GM23338 (cell line): ENCODE data around the gene HOXD9. TPM values are rescaled to one million over a fixed set of nuclear protein-coding genes. Genes with fewer than 3 reads are reported as not detected.

ENCODE experiments used
- EZH2 ChIP-seq: fragments of 200-600 bp; sonication (generic); IDR thresholded peaks from one replicate; pipeline ENCODE4 v1.8.0; 2017; ENCODE audit warnings: antibody characterized with exemption, mild to moderate bottlenecking, low read depth; ENCODE audit not compliant: unreplicated experiment
- STAT1 ChIP-seq: IDR thresholded peaks from one replicate; pipeline ENCODE4 v1.6.1; 2016; ENCODE audit warnings: antibody characterized with exemption; ENCODE audit not compliant: unreplicated experiment
- ZNF331 ChIP-seq: fragments of 250-450 bp; sonication (Bioruptor Pico); IDR thresholded peaks from 2 replicates; pipeline ENCODE4 v1.5.0; 2020; ENCODE audit warnings: low read depth, mild to moderate bottlenecking, moderate library complexity
- polyA plus RNA-seq: library from polyadenylated mRNA; unstranded; fragments of >200 nt; fragmentation: Nextera tagmentation; extraction: Ambion mirVana; gene quantifications from 2 replicates; pipeline ENCODE4 v1.2.1, GENCODE V29; 2016
- total RNA-seq: library from RNA; depleted of rRNA; stranded (reverse); fragments of >200 nt; shearing (Covaris generic); gene quantifications from 2 replicates; pipeline ENCODE4 v1.2.3, GENCODE V29; 2014
- TF ChIP-seq, protein P1 (sequence below): fragments of 250-450 bp; sonication (Bioruptor Pico); IDR thresholded peaks from 2 replicates; pipeline ENCODE4 v1.5.0; 2020; ENCODE audit warnings: mild to moderate bottlenecking, moderate library complexity
- TF ChIP-seq, protein P2 (sequence below), 2 experiments: fragments of 200-600 bp in 1 of 2; sonication (generic) in 1 of 2; conservative IDR thresholded peaks; 2 replicates each; pipeline versions ENCODE4 v1.5.1 to v1.6.1; 2016 to 2017; ENCODE audit warnings: antibody characterized with exemption in 2 of 2, low read depth in 2 of 2, mild to moderate bottlenecking in 2 of 2, moderate library complexity in 1 of 2
- TF ChIP-seq, protein P3 (sequence below): IDR thresholded peaks from 2 replicates; pipeline ENCODE4 v1.6.1; 2016; ENCODE audit warnings: antibody characterized with exemption

The HOXD9 gene
- total and polyA plus RNA-seq, 2 experiments from 2014 or later, result not detected

DNA sequence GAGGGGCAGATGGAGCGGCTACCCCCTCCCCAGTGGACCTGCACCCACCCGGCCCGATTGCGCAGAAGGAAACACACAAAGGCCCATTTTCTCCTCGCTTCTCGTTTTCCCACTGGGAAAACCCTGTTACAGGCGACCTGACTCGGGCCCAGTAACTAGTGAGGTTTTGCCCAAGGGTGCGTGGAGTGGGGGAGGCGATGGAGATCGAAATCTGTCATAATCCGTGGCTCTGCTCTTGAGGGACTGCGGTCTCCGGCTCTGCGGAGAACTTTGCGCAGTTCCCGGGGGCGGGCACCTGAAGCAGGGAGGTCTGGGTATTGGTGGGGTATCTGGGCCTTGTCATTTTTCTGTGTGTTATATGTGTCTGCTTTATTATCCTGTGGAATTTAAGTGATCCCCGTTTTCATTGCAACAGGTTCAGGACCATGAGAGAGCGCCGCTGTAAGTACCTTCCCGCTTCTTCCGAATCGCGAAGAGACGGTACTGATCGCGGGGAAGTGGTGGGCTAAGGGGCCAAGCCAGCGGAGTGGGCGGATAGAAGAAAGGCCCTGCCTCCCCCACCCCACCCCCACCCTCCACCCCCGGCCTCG is 24.8 kb downstream of the HOXD9 start (continued):
- TF ChIP-seq, protein P1, sequence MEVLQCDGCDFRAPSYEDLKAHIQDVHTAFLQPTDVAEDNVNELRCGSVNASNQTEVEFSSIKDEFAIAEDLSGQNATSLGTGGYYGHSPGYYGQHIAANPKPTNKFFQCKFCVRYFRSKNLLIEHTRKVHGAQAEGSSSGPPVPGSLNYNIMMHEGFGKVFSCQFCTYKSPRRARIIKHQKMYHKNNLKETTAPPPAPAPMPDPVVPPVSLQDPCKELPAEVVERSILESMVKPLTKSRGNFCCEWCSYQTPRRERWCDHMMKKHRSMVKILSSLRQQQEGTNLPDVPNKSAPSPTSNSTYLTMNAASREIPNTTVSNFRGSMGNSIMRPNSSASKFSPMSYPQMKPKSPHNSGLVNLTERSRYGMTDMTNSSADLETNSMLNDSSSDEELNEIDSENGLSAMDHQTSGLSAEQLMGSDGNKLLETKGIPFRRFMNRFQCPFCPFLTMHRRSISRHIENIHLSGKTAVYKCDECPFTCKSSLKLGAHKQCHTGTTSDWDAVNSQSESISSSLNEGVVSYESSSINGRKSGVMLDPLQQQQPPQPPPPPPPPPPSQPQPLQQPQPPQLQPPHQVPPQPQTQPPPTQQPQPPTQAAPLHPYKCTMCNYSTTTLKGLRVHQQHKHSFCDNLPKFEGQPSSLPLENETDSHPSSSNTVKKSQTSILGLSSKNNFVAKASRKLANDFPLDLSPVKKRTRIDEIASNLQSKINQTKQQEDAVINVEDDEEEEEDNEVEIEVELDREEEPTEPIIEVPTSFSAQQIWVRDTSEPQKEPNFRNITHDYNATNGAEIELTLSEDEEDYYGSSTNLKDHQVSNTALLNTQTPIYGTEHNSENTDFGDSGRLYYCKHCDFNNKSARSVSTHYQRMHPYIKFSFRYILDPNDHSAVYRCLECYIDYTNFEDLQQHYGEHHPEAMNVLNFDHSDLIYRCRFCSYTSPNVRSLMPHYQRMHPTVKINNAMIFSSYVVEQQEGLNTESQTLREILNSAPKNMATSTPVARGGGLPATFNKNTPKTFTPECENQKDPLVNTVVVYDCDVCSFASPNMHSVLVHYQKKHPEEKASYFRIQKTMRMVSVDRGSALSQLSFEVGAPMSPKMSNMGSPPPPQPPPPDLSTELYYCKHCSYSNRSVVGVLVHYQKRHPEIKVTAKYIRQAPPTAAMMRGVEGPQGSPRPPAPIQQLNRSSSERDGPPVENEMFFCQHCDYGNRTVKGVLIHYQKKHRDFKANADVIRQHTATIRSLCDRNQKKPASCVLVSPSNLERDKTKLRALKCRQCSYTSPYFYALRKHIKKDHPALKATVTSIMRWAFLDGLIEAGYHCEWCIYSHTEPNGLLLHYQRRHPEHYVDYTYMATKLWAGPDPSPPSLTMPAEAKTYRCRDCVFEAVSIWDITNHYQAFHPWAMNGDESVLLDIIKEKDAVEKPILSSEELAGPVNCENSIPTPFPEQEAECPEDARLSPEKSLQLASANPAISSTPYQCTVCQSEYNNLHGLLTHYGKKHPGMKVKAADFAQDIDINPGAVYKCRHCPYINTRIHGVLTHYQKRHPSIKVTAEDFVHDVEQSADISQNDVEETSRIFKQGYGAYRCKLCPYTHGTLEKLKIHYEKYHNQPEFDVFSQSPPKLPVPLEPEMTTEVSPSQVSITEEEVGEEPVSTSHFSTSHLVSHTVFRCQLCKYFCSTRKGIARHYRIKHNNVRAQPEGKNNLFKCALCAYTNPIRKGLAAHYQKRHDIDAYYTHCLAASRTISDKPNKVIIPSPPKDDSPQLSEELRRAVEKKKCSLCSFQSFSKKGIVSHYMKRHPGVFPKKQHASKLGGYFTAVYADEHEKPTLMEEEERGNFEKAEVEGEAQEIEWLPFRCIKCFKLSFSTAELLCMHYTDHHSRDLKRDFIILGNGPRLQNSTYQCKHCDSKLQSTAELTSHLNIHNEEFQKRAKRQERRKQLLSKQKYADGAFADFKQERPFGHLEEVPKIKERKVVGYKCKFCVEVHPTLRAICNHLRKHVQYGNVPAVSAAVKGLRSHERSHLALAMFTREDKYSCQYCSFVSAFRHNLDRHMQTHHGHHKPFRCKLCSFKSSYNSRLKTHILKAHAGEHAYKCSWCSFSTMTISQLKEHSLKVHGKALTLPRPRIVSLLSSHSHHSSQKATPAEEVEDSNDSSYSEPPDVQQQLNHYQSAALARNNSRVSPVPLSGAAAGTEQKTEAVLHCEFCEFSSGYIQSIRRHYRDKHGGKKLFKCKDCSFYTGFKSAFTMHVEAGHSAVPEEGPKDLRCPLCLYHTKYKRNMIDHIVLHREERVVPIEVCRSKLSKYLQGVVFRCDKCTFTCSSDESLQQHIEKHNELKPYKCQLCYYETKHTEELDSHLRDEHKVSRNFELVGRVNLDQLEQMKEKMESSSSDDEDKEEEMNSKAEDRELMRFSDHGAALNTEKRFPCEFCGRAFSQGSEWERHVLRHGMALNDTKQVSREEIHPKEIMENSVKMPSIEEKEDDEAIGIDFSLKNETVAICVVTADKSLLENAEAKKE, result no peak
- TF ChIP-seq, protein P2, sequence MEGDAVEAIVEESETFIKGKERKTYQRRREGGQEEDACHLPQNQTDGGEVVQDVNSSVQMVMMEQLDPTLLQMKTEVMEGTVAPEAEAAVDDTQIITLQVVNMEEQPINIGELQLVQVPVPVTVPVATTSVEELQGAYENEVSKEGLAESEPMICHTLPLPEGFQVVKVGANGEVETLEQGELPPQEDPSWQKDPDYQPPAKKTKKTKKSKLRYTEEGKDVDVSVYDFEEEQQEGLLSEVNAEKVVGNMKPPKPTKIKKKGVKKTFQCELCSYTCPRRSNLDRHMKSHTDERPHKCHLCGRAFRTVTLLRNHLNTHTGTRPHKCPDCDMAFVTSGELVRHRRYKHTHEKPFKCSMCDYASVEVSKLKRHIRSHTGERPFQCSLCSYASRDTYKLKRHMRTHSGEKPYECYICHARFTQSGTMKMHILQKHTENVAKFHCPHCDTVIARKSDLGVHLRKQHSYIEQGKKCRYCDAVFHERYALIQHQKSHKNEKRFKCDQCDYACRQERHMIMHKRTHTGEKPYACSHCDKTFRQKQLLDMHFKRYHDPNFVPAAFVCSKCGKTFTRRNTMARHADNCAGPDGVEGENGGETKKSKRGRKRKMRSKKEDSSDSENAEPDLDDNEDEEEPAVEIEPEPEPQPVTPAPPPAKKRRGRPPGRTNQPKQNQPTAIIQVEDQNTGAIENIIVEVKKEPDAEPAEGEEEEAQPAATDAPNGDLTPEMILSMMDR (conservative IDR thresholded peaks at IDR 0.05; ENCODE audit: low read depth in 2 of 2), result no peak
- TF ChIP-seq, protein P3, sequence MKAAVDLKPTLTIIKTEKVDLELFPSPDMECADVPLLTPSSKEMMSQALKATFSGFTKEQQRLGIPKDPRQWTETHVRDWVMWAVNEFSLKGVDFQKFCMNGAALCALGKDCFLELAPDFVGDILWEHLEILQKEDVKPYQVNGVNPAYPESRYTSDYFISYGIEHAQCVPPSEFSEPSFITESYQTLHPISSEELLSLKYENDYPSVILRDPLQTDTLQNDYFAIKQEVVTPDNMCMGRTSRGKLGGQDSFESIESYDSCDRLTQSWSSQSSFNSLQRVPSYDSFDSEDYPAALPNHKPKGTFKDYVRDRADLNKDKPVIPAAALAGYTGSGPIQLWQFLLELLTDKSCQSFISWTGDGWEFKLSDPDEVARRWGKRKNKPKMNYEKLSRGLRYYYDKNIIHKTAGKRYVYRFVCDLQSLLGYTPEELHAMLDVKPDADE, result no peak
- no peak for TF ChIP-seq ZNF331 (CRISPR knock-in tag)
- peak; percentile 89 for TF ChIP-seq EZH2
- TF ChIP-seq STAT1, result no peak
